GM19438 (cell line): ENCODE measurements around the gene RPS25.
"Not testable (repeated sequence)": the region's sequence is repeated elsewhere in the genome, so short reads cannot be mapped to it uniquely, and the experiment has no call there.

ENCODE experiments used
- ATAC-seq: cut with Tn5 transposase; IDR thresholded peaks from one replicate; pipeline ENCODE4 v1.9.1; 2021; ENCODE audit warnings: low read depth; ENCODE audit not compliant: unreplicated experiment

RPS25 gene

DNA sequence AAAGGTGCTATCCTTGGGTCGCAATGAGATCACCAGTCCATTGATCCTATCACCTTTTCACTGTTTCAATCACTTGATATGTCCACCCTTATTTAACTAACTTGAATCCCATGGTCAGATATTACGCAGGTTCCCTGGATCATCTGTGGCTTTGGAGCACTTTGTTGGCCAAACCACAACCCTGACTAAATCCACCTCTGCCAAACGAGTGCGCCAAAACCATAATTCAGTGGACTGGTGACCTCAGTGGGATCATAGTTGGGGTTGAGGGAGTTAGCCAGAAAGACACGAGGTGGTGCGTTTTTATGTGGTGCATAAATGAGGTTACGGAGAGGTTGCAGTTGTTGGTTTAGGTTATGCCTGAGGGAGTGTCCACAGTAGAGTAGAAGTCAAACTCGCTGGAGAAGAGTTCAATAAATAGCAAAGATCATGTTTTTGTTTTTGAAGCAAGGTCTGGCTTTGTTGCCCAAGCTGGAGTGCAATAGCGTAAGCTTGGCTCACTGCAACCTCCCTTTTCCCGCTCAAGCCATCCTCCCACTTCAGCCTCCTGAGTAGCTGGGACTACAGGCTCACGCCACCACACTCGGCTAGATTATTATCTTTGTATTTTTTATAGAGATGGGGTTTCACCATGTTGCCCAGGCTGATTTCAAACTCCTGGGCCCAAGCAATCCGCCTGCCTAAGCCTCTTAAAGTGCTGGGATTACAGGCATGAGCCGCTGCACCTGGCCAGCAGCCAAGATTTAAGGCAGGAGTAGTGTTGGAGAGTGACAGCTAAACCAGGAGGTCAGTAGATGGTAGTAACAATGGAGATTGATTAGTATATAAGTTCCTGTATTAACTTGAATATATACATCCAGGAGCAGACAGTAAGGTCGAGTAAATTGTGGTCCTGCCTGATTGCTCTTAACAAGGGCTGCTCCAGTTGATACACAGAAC is 42.1 kb downstream of the RPS25 start:
- no peak for ATAC-seq

GRCh38 chr11:118973985-118974384 is 44.2 kb downstream of the RPS25 start:
- ATAC-seq, result no peak

DNA sequence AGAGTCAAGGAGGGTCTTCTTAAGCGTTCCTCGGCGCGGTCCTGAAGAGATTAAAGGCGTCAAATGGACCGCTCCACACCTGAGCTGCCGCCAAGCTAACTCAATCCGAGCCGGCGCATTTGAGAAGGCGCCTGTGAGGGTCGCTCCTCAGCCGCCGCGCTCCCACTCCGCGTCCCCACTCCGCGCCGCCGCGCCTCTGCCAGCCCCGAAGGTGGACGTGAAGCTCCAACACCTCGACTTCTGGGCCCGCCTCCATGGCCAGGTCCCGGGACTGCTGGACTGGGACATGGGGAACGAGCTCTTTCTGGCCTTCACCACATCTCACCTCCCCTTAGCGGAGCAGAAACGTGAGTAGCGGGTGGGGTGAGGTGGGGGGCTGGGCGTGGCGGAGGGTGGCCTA is 46.5 kb downstream of the RPS25 start, which contains the start of gene FOXR1:
Gene FOXR1, plus strand, starts transcription at position 116 of the 400 bp plus-strand sequence. Its CDS starts 171 bp downstream, at position 287.
- ATAC-seq, result no peak

DNA sequence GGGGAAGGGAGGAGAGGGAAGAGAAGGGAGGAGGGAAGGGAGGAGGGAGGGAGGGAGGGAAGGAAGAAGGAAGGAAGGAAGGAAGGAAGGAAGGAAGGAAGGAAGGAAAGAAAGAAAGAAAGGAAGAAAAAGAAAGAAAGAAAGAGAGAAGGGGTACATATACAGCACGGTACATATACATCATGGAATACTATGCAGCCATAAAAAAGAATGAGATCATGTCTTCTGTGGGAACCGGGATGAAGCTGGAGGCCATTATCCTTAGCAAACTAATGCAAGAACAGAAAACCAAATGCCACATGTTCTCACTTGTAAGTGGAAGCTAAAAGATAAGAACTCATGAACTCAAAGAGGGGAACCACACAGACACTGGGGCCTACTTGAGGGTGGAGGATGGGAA is 48.6 kb downstream of the RPS25 start:
- not testable (repeated sequence) for ATAC-seq
